Measurements from ENCODE around the gene SLC8A2. TPM values are rescaled to one million over a fixed set of nuclear protein-coding genes. Genes with fewer than 3 reads are reported as not detected.
"Not testable (repeated sequence)": the region's sequence is repeated elsewhere in the genome, so short reads cannot be mapped to it uniquely, and the experiment has no call there.

The SLC8A2 gene
- total RNA-seq, 2 experiments from 2014 or later: 0.18 to 0.43 TPM

DNA sequence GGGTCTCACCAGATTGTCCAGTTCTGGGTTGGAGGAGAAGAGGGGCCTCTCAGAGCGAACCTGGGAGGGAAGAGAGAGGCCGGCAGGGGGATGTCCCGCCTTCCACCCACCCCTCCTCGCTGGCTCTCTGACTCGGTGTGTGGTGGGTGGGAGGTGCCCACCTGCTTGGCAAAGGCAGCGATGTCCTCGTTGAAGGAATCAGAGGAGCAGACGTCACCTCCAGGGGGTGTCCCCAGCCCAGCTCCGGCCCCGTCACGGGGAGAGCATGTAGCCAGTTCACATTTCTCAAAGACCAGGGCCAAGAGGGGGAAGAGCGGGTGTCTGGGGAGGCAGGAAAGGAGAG is 55.1 kb downstream of the SLC8A2 start:
- H3K4me1 Mint-ChIP-seq (ENCODE audit: low read depth): peaks cover 20% of the 10 kb centered on the region
- H3K36me3 Mint-ChIP-seq (ENCODE audit: low read depth): no peaks in the 10 kb centered on the region
- H3K9me3 Mint-ChIP-seq: no peaks in the 10 kb centered on the region
- POLR2A ChIA-PET: no interaction called here
- DNase-seq (no peak), ATAC-seq (no peak)
- CTCF ChIA-PET: interaction anchor here (0.8 to 1.7 kb wide), 3 partner anchors 16 to 25 kb away, joined by 3 to 5 read pairs (median 3); no protein-coding TSS in a partner anchor
- H3K27ac Mint-ChIP-seq: no peak overlapping the region
- peaks cover 60% of the 10 kb centered on the region for H3K27me3 Mint-ChIP-seq
- intact Hi-C loops (cut with micrococcal nuclease): no loop called here
- TF ChIP-seq, protein P1, sequence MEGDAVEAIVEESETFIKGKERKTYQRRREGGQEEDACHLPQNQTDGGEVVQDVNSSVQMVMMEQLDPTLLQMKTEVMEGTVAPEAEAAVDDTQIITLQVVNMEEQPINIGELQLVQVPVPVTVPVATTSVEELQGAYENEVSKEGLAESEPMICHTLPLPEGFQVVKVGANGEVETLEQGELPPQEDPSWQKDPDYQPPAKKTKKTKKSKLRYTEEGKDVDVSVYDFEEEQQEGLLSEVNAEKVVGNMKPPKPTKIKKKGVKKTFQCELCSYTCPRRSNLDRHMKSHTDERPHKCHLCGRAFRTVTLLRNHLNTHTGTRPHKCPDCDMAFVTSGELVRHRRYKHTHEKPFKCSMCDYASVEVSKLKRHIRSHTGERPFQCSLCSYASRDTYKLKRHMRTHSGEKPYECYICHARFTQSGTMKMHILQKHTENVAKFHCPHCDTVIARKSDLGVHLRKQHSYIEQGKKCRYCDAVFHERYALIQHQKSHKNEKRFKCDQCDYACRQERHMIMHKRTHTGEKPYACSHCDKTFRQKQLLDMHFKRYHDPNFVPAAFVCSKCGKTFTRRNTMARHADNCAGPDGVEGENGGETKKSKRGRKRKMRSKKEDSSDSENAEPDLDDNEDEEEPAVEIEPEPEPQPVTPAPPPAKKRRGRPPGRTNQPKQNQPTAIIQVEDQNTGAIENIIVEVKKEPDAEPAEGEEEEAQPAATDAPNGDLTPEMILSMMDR (IDR thresholded peaks at IDR 0.05): no peak
- H3K4me3 Mint-ChIP-seq: no peak overlapping the region

DNA sequence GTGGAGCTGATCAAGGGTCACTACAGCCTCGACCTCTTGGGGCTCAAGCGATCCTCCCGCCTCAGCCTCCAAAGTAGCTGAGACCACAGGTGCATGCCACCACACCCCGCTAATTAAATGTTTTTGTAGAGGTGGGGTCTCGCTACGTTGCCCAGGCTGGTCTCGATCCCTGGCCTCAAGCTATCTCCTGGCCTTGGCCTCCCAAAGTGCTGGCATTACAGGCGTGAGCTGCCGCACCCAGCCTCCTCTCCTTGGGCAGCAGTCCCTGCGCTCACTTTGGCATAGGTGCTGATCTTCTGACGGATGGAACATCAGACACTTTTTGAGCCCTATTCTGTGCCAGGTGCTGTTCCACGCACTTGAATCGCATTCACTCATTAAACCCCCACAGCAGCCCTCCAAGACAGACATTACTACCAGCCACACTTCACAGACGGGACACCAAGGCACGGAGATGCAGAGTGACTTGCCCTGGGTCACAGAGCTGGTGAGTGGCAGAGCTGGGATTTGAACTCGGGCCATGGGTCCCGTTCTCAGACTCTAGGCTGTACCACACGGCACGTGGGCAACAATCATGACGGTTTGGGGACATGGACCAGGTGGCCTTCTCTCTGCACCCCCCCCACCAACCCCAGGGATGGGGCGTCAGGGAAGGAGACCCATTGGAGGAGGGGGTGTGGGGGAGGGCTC is 55.6 kb downstream of the SLC8A2 start:
- ATAC-seq (no peak), DNase-seq (no peak)
- no peak overlapping the region for H3K4me3 Mint-ChIP-seq
- H3K27ac Mint-ChIP-seq: no peak overlapping the region
- intact Hi-C loops (cut with micrococcal nuclease): no loop called here
- no peaks in the 10 kb centered on the region for H3K36me3 Mint-ChIP-seq (ENCODE audit: low read depth)
- peaks cover 17% of the 10 kb centered on the region for H3K4me1 Mint-ChIP-seq (ENCODE audit: low read depth)
- peaks cover 55% of the 10 kb centered on the region for H3K27me3 Mint-ChIP-seq
- TF ChIP-seq, protein P1 (IDR thresholded peaks at IDR 0.05): no peak
- H3K9me3 Mint-ChIP-seq: no peaks in the 10 kb centered on the region
- ChIA-PET CTCF (interaction anchor here (1.7 kb wide), 1 partner anchor 21 kb away, joined by 5 read pairs; no protein-coding TSS in a partner anchor), POLR2A (no interaction called here)

DNA sequence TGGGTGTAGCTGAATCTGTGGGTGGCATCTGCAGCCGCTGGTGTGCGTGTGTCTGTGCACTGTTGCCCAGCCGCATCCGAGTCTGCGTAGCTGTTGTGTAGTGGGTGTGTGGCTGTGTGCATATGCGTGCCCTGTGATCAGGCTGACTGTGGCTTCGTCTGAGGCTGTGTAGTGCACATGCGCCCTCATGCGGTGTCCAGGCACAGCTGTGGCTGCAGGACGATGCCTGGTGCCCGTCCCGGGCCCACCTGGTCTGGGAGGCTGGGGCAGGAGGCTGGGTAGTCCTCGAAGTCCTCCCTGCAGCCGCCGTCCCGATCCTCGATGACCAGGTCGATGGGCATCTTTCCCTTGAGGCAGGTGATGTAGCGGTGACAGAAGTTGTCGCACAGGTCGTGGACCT is 57.2 kb downstream of the SLC8A2 start:
- Mint-ChIP-seq H3K4me3 (no peak overlapping the region), H3K9me3 (no peaks in the 10 kb centered on the region), H3K4me1 (ENCODE audit: low read depth) (peaks cover 8% of the 10 kb centered on the region), H3K27ac (no peak overlapping the region), H3K36me3 (ENCODE audit: low read depth) (no peaks in the 10 kb centered on the region), H3K27me3 (peaks cover 40% of the 10 kb centered on the region)
- ChIA-PET POLR2A (no interaction called here), CTCF (interaction anchor here (1.4 kb wide), 1 partner anchor 23 kb away, joined by 4 read pairs; no protein-coding TSS in a partner anchor)
- TF ChIP-seq, protein P1 (IDR thresholded peaks at IDR 0.05): no peak
- intact Hi-C loops (cut with micrococcal nuclease): no loop called here
- no peak for ATAC-seq
- DNase-seq: no peak

DNA sequence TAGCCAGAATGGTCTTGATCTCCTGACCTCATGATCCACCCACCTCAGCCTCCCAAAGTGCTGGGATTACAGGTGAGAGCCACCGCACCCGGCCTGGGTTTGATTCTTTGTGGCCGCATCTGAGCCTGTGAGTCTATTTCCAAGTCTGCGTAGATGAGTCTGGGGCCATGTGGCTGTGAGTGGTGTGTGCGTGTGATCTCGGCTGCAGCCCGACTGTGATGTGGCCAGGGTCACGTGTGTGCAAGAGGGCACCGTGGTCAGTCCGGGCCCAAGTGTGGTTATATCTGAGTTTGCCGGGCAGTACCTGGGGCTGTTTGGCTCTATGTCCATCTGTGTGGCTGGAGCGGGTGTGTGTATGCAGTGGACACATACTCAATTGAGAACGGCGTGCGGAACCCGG is 57.8 kb downstream of the SLC8A2 start:
- ChIA-PET POLR2A (no interaction called here), CTCF (interaction anchor here (1.4 kb wide), 1 partner anchor 22 kb away, joined by 4 read pairs; no protein-coding TSS in a partner anchor)
- no peak for DNase-seq
- no peak for ATAC-seq
- H3K36me3 Mint-ChIP-seq (ENCODE audit: low read depth): no peaks in the 10 kb centered on the region
- no peak overlapping the region for H3K27ac Mint-ChIP-seq
- no peak overlapping the region for H3K4me3 Mint-ChIP-seq
- peaks cover 8% of the 10 kb centered on the region for H3K4me1 Mint-ChIP-seq (ENCODE audit: low read depth)
- peaks cover 43% of the 10 kb centered on the region for H3K27me3 Mint-ChIP-seq
- TF ChIP-seq, protein P1 (IDR thresholded peaks at IDR 0.05): no peak
- H3K9me3 Mint-ChIP-seq: no peaks in the 10 kb centered on the region
- intact Hi-C loops (cut with micrococcal nuclease): no loop called here

DNA sequence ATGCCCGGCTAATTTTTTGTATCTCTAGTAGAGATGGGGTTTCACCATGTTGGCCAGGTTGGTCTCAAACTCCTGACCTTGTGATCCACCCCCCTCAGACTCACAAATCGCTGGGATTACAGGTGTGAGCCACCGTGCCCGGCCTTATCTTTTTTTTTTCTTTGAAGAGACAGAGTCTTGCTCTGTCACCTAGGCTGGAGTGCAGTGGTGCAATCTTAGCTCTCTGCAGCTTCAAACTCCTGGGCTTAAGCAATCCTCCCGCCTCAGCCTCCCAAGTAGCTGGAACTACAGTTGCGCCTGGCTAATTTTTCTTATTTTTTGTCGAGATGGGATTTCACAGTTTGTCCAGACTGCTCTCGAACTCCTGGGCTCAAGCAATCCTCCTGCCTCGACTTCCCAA is 60.0 kb downstream of the SLC8A2 start:
- H3K9me3 Mint-ChIP-seq; CTCF ChIA-PET; POLR2A ChIA-PET; ATAC-seq; H3K27ac Mint-ChIP-seq; intact Hi-C loops (cut with micrococcal nuclease); H3K4me3 Mint-ChIP-seq; H3K36me3 Mint-ChIP-seq (ENCODE audit: low read depth); DNase-seq; H3K4me1 Mint-ChIP-seq (ENCODE audit: low read depth): not testable (repeated sequence)
- peaks cover 38% of the 10 kb centered on the region for H3K27me3 Mint-ChIP-seq

Measured in activated CD8-positive, alpha-beta T cell treated with anti-CD3 and anti-CD28 coated beads for 36 hours (primary cell).